NCI-H2107 (cell line): Measurements from ENCODE around the gene HIVEP3.

Experiments
- DNase-seq: peaks from one replicate; lab custom pipeline; 2025; lab: John Stamatoyannopoulos, UW

Gene HIVEP3

DNA sequence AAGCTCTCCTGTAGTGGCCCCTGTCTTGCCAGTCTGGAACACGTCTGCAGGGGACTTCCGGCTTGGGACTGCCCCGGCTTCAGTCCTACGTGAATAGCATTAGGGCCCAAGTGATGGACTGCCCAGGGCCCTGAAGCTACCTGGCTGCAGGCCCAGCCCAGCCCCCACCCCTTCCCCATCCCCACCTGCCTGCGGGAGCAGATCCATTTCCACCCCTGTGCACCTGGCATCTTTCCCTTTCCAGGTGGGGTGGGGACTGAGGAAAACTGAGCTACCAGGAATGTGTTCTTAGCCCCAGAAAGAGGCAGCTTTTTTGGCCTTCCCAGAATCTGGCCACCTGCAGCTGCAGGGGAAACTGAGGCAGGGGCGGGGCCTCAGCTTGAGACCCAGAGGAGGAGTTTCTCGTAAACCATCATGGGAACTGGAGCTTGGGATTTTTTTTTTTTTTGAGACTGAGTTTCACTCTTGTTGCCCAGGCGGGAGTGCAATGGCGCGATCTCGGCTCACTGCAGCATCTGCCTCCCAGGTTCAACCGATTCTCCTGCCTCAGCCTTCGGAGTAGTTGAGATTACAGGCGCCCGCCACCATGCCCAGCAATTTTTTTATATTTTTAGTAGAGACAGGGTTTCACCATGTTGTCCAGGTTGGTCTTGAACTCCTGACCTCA lies 437.5 kb downstream of the HIVEP3 start:
- DNase-seq: peak; percentile 44

DNA sequence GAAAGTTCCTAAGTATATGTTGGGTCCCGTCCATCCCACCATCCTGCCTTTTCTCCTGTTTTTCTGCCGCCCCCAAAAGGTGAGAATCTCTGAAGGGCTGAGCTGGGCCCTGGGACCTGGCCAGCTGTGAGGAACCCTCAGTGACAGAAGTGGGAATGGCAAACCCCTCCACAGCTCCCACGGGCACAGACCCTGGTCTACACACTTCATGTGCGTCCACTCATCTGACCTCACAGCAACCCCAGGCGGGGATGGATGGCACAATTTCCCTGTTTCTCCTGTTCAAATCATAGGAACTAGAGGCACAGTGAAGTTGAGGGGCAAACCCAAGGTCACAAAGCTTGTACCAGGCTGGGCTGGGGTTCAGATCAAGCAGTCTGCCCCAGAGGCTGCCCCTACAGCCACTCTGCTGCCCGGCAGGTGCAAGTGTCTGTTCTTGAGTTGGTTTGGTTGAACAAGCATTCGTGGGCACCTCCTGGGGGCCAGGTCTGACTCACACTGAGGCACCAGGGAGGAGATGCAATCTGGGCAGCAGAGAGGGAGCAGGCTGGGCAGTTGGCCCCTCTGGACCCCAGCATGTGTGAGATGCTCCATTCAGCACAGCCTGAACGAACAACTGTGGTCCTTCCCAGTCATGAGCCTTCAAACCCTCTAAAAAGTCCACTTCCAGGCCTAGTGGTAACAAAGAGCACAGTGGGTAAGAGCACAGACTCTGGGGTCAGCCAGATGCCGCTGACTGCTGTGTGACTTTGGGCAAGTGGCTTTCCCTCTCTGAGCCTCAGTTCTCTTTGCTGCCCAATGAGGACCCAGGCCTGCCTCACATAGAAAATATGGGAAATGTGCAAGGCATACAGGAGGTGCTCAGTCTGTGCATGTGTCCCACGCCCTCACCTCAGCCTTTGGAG lies 438.3 kb downstream of the HIVEP3 start:
- no peak for DNase-seq

DNA sequence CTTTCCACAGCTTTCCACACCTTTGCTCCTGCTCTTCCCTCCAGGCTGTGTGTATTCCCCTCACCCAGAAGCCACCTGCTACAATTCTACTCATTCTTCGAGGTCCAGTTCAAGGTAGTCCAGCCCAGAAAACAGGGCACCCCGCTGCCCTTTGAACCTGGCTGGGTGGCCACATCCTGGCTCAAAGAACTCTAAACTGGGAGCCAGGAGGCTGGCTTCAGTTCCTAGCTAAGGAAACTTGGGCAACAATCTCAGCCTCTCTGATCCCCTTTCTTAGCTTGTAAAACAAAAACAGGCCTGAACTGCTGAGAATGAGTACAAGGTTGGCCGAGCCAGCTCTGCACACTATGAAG lies 438.9 kb downstream of the HIVEP3 start:
- no peak for DNase-seq

DNA sequence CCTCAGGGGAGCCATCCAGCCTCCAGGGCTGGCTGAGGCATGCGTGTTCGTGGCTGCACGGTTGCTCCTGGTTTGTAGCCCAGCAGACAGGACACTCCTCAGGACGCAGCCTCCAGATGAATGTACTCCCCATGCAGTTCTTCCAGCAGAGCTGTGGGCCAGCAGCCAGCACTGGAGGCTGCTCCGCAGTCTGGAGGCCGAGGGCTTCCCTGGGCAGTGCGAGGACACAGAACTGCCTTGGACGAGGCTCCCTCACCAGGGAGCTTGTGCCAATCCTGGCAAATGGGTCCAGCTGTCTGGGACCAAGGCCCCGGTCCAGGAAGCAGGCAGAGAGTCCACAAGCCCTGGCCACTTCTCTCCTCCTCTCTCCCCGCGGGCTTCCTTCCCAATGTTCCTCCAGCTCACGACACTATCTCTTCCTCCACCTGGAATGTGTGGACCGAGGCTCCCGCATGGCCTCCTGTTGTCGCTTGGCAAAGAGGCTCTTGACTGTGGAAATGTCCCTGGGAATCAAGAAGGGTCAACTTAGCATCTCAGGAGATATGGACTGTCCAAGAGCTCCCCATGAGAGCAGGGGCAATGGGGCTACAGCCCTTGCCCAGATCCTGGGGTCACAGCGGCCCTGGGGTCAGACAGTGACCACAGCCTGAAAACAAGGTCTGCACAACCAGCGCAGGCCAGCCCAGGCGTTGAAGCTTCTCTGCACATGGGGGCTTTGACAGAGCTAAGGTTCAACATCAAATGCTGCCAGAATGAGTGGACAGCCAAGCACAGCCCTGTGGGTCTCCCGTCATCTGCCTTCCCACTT lies 439.5 kb downstream of the HIVEP3 start:
- no peak for DNase-seq

DNA sequence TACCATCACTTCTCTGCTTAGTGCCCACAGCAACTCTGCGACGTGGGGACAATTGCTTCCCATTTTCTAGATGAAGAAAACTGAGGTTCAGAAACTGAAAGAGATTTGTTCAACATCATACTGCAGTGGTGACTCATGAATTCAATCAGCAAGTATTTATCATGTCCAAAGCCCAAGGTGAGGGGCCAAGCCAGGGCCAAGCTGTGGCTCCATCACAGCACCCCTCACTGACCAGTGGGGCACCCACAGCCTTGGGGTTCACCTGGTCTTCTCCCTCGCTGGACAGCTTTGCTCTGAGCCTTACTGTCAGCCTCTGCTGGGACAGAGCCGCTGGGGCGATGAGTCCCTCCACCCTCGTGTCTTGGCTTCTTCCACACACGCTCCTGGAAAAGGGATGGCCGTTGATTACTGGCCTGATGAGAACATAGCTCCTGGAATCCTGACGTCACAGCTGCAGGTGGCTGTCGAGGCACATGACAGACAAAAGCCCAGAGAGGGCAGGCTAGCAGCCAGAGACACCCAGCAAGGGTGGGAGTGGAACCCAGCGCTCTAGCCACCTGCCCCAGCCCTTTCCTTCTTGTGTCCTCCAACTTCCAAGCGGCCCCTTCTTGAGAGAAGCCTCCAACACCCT lies 440.5 kb downstream of the HIVEP3 start:
- no peak for DNase-seq

DNA sequence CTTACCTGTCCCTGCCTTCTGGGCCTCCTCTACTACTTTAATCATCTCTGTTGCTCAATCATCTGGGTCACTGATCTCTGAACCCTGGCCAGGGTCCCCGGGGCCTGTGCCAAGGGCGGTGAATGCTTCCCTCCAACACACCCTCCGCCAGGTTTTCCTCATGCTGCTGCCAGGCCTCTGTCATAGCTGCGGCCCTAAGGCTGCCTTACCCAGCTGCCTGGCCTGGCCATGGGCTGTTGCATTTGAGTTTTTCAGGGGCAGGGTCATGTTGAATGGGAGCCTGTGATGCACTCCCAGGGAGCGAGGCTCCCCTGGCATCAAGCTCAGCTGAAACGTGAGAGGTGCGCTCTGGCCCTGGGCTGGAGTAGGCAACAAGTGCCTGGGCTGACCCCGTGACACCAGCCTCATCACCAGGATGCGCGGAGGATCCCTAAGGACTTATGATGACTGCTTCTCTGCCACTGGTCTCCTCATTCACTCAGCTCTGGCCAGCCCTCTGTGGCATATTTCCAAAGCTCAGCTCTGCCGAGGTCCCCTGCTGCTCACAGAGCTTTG lies 441.8 kb downstream of the HIVEP3 start:
- DNase-seq: peak; percentile 65

DNA sequence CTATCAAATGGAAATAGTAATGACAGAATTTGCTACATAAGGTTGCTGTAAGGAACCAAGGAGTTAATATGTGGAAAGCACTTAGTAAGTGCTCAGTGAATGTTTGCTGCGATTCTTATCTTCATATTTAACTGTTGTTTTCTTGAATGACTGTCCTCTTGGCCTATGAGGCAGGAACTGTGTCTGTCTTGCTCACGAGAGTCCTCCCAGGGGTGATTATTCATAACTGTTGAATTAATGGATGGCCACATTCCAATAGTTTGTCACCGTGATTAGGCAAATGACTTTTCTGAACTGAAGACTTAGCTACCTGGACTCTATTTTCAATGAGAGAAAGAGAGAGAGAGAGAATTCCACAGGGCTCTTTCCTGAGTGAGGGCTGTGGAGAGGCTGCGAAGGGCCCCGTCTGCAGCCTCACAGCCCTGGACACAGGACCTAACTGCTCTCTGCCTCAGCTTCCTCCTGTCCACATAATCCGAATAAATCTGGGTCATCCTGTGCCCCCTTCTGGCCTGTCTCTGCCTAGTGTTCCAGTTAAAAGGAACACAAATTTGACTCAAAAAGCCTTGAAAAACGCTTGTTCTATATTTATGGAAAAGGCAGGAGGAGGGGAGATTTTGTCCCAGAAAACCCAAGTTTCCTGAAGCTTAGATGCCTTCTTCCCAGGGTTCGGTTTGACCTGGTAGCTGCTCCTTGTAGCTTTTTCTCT lies 442.7 kb downstream of the HIVEP3 start:
- DNase-seq: no peak

DNA sequence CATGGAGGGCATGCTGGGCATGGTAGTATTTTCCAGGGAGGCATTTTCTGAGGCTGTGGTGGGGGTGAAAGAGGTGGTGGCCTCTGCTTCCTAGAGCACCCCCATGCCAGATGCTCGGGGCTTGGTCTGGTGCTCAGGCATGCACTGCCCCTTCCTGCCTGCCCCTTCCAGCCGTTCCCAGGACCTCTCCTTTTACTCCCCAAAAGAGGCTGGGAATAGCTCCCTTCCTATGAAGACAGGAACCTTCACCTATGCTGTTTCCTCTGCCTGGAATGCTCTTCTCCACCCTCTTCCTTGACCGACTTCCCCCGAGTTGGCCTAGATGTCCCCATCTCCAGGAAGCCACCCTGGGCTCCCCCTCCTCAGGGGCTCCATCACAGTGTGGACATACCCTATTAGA lies 443.4 kb downstream of the HIVEP3 start:
- no peak for DNase-seq

DNA sequence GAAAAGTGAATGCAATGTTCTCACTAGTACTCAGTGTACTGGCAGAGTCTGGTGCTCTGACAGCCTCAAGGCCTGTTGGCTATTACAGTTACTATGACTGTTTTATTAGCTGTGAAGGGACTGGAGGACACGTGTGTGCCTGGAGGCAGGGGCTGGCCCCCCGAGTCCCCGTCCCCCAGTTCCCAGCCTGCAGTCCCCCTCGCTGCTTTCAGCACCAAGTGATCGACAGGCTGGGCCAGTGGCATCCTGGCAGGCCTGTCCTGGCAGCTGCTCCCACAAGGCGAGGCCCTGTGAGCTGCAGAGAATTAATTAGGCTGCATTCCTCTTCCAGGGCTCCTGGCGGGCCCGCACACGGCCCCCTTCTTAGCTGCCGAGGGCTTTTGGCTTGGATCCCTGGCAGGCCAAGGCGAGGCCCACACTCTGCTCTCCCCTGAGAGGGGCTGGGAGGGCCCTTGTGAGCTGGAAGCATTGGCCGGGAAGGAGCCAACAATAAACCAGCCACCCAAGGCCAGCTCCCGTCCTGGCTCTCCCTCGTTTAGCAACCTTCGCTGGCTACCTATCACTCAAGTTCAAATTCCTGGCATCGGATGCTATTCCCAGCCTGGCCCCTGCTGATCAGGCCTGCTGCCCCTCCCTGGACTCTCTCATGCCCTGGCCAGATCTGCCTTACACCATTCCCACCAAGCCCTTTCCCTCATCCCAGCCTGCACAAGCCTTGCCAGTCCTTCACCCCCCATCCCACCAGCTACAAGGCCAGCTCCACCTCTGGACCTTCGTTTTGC lies 444.0 kb downstream of the HIVEP3 start:
- no peak for DNase-seq

DNA sequence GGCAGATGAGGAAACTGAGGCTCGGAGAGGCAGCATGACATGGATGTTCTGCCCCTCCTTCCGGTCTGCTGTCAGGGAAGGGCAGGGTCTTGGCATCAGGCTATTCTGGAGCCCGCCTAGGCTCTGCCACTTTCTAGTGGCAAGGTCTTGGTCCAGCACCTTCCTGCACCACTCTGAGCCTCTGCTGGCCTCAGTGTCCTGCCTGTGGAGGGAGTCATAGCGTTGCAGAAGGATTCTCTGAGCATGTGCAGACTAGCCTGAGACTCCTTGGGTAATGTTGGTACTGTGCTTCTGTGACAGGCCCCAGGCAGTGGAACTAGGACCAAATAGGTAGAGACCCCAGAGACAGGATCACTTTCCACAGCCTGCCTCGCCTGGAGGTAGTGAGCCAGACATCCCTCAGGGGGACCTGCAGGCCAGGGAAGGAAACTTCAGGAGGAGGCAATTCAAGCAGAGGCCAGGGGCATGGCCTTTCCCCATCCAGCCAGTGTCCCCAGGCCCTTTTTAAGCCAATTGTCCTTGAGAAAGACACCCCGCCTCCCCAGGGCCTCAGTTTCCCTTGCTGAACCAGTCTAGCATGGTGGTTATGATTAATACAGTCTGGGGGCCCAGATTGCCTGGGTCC lies 444.9 kb downstream of the HIVEP3 start:
- no peak for DNase-seq

DNA sequence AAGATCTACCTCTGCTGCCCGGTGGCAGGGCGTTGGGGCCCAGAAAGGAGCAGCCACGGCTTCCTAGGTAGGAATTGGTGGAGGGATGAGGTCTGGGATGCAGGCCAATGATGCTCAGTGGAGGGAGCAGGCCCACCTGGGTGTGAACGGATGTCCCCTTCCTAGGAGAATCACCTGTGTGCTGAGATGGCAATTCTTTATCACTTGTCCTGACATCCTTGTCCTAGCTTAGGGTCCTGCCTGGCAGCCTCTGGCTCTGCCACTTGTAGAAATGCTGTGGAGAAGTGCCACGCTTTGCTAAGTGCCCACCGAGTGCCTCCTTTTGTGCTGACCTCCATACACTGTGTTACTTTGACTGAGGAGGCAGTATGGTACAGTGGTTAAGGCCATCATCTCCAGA lies 447.1 kb downstream of the HIVEP3 start:
- no peak for DNase-seq

DNA sequence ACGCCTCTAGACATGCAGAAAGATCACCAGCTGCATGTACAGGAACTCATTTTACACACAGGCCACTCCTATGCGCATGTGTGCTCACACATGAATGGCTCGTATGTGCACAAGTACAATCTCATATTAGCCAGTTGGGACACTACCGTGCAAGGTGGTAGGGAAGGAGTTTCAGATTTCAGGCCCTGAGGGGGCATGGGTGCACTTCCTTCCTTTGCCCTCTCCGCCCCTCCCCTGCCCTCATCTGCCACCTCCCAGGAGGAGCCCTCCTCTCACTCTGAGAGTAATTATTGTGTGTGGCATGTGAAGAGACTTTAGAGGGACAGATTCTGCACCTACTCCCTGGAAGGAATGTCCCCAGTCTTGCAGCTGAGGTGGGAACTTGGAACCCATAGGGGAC lies 449.0 kb downstream of the HIVEP3 start:
- no peak for DNase-seq

DNA sequence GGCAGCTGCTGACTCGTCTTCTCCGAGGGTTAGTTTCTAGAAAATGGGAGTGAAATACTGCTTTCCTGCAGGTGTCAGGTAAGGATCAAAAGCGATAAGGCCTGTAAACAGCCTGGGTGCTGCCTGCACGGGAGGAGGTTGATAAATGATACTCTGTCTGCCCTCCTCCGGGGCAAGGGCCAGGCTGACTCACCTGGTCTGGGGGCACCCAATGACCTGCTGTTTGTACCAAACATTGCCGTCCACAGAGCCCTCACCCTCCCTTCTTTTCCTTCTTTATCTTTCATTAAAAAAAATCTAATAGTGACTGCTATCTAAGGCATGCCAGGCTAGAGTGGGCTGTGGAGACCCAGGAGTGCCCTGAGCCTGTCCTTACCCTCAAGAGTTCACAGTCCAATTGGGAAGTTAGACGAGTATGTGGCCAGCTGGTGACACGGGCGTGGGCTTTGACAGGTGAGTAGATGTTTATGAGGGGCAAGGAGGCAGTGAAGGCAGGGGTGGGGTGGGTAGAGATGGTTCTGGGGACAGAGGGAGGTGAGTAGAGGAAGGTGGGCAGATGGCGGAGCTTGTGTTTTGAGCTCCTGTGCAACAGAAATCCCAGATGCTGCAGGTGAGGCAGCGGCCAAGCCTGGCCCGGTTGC lies 450.5 kb downstream of the HIVEP3 start:
- no peak for DNase-seq

DNA sequence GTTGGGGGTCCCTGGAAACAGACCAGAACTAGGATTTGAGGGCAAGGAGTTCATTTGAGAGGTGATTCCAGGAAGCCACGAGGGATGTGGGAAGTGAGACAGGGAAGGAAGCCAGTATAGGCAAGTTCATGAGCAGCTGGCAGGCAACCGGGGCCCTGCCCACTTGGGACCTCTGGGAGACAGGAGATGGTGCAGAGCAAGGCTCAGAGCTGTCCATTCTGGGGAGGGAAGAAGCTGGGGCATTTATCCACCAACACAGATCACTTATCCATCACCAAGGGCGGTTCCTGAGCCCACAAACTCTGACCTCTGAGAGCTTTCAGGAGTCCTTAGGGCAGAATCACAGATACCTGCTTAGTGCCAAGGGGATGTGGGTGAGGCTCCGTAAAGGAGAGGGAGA lies 451.0 kb downstream of the HIVEP3 start:
- DNase-seq: no peak

DNA sequence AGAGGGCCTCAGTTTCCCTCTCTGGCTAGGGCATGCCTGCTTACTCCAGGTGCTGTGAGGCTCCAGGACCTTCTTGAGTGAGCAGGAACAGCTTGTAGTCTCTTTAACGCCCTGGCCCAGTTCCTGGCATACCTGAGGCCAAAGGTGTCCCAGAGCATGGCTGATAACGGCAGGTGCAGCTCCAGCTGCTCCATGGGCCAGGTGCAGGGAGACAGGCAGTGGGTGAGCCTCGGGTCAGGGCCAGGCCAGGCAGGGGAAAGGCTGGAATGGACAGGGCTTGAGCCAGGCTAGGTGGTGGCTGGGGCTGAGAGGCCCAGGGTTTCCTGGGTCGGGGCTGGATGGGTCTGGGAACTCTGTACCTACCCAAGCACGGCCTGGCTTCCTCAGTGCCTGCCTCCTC lies 452.6 kb downstream of the HIVEP3 start:
- no peak for DNase-seq

DNA sequence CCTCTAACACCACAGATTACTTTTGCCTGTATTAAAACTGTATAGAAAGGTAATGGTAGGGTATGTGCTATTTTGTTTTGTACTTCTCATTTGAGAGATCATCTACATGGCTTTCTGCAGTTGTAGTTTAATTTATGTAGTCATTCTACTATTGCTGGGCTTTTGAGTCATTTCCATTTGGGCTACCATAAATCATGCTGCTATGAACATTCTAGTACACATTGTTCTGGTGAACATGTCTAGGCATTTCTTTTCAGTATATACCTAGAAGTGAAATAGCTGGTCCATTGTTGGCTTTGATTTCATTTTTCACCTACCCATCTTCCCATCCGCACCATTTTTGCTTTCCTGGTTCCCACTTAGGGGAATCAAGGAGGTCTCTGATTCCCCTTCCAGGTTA lies 453.0 kb downstream of the HIVEP3 start:
- no peak for DNase-seq

DNA sequence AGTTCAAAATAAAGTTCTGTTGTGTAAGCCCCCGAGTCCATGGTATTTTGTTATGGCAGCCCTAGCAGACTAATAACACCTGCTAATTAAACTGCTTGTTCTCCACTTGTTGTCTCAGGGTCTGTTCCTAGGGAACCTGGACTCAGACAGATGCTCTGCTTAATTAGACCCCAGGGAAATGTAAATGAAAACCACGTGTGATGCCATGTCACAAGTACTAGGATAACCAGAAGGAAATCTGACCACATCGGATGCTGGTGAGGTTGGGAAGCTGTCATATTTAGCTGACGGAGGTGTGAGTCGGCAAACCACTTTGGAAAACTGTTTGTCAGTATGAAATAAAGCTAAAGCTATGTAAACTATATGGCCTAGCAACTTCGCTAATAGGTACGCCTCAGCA lies 453.8 kb downstream of the HIVEP3 start:
- no peak for DNase-seq

DNA sequence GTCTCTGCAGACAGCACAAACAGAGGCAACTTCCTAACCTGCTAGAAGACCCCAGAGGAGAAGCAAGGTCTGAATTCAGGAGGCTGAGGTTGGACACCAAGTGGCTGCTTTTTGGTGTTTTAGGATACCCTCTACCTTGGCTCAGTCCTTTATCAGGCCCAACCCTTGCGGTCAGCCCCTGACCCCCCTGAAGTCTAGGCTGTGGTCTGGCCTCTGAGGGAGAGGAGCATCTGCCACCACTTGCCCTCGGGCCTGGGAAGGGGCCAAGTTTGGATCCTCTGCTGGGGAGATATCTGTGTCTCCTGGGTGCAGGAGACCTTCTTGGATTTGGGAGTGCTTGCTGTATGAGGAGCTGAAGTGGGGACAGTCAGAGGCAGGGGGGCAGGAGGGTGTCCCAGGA lies 455.2 kb downstream of the HIVEP3 start:
- no peak for DNase-seq

DNA sequence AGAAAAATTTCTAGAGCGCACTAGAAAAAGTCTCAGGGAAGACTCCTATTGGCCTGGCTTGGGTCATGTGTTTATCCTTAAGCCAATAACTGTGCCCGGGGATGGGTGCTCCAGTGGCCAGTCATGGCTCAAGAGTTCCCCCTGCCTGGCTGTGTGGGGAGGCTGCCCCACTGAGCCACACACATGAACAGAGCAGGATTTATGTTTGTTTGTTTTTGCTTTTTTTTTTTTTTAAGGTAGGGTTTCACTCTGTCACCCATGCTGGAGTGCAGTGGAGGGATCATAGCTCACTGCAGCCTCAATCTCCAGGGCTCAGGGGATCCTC lies 456.1 kb downstream of the HIVEP3 start:
- DNase-seq: no peak
